Endodermal cell (in vitro differentiated cells): ENCODE measurements around the gene HMGXB3. TPM values are rescaled to one million over a fixed set of nuclear protein-coding genes. Genes with fewer than 3 reads are reported as not detected.
A peak's percentile ranks its signal among the peaks of the same experiment; 100 is the strongest.

Experiments used
- DNase-seq: peaks from one replicate; pipeline ENCODE4 v3.0.0-alpha.2; 2017
- H3K27ac ChIP-seq: 2 replicates; pipeline ENCODE4 v1.5.1; 2013; ENCODE audit warnings: mild to moderate bottlenecking, low read depth, low read length, moderate library complexity
- H3K27me3 ChIP-seq: 2 replicates; pipeline ENCODE4 v1.6.1; 2013; ENCODE audit warnings: mild to moderate bottlenecking, low read length, moderate library complexity; ENCODE audit not compliant: insufficient read depth, control insufficient read depth, poor library complexity, severe bottlenecking
- H3K36me3 ChIP-seq: 2 replicates; pipeline ENCODE4 v1.7.0; 2013; ENCODE audit warnings: mild to moderate bottlenecking, low read length, moderate library complexity; ENCODE audit not compliant: control insufficient read depth, insufficient read depth
- H3K4me1 ChIP-seq: one replicate; pipeline ENCODE4 v1.7.0; 2013; ENCODE audit warnings: low read length; ENCODE audit not compliant: control insufficient read depth, insufficient read depth
- H3K4me3 ChIP-seq: 2 replicates; pipeline ENCODE4 v1.5.1; 2013; ENCODE audit warnings: mild to moderate bottlenecking, low read length, moderate library complexity
- H3K9ac ChIP-seq: 2 replicates; pipeline ENCODE4 v1.6.1; 2013; ENCODE audit warnings: mild to moderate bottlenecking, low read length, moderate library complexity; ENCODE audit not compliant: poor library complexity, severe bottlenecking; ENCODE audit errors: extremely low read depth
- H3K9me3 ChIP-seq: 2 replicates; pipeline ENCODE4 v1.6.1; 2013; ENCODE audit warnings: mild to moderate bottlenecking, low read length, moderate library complexity; ENCODE audit not compliant: control insufficient read depth
- H3K27ac Mint-ChIP-seq: 2 replicates; pipeline ENCODE4 v1.8.0; 2020; ENCODE audit warnings: mixed read lengths
- H3K27me3 Mint-ChIP-seq: 2 replicates; pipeline ENCODE4 v1.8.0; 2021; ENCODE audit warnings: mild to moderate bottlenecking, mixed read lengths; ENCODE audit not compliant: insufficient read depth
- H3K36me3 Mint-ChIP-seq: 2 replicates; pipeline ENCODE4 v1.8.0; 2020; ENCODE audit warnings: low read depth, mixed read lengths
- H3K4me1 Mint-ChIP-seq: 2 replicates; pipeline ENCODE4 v1.8.0; 2020; ENCODE audit warnings: mixed read lengths
- H3K4me3 Mint-ChIP-seq: 2 replicates; pipeline ENCODE4 v1.8.0; 2020; ENCODE audit warnings: mild to moderate bottlenecking, moderate library complexity, mixed read lengths
- H3K9me3 Mint-ChIP-seq: 2 replicates; pipeline ENCODE4 v1.8.0; 2020; ENCODE audit warnings: mild to moderate bottlenecking, mixed read lengths
- CTCF ChIP-seq: fragments of 200-600 bp; sonication (generic); conservative IDR thresholded peaks from 2 replicates; pipeline ENCODE4 v1.5.0; 2021; ENCODE audit warnings: antibody characterized with exemption, mild to moderate bottlenecking
- WGBS, 2 experiments: methylation state at CpG; one replicate each; pipeline versions ENCODE4 v1.1.5 to v1.1.7; 2013; ENCODE audit warnings: missing lambda C conversion rate in 2 of 2, mixed read lengths in 1 of 2; ENCODE audit not compliant: insufficient coverage in 1 of 2, insufficient read length in 1 of 2; 5-methylcytosine and 5-hydroxymethylcytosine counted together
- total RNA-seq, 2 donors: library from RNA; stranded (reverse); fragmentation: NEBNext Ultra II Directional in 1 of 2; extraction: Animal tissue kit (Norgen Biotek cat#: 25700) in 1 of 2; gene quantifications; 2 replicates in 1 of 2; 3 replicates in 1 of 2; pipeline ENCODE4 v1.2.1, GENCODE V29; 2021

HMGXB3 gene
- total RNA-seq, 2 donors from 2014 or later, result 41.0 to 43.5 TPM

DNA sequence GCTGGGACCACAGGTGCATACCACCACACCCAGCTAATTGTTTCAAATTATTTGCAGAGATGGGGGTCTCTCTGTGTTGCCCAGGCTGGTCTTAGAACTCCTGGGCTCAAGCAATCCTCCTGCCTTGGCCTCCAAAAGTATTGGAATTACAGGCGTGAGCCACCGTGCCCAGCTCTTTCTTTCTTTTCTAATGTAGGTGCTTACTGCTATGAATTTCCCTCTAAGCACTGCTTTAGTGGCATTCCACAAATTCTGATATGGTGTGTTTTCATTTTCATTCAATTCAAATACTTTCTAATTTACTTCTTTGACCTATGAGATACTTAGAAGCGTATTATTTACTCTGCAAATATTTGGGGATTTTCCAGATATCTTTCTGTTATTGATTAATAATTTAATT is 14.9 kb downstream of the HMGXB3 start:
- Mint-ChIP-seq H3K27ac (no peak overlapping the region), H3K4me3 (no peak overlapping the region), H3K4me1 (no peaks in the 10 kb centered on the region), H3K9me3 (peaks cover 26% of the 10 kb centered on the region), H3K36me3 (peaks cover 83% of the 10 kb centered on the region), H3K27me3 (no peaks in the 10 kb centered on the region)
- H3K9ac ChIP-seq, result no peak overlapping the region
- H3K4me3 ChIP-seq, result peak overlapping the region; percentile 39
- 97 to 100% methylated on average over 2 to 3 of the region's 3 CpGs for WGBS, 2 experiments
- H3K27me3 ChIP-seq, result no peaks in the 10 kb centered on the region
- no peak for TF ChIP-seq CTCF
- DNase-seq, result no peak
- H3K4me1 ChIP-seq, result no peaks in the 10 kb centered on the region
- H3K27ac ChIP-seq, result no peak overlapping the region
- peaks cover 97% of the 10 kb centered on the region for H3K36me3 ChIP-seq
- H3K9me3 ChIP-seq, result peaks cover 26% of the 10 kb centered on the region

DNA sequence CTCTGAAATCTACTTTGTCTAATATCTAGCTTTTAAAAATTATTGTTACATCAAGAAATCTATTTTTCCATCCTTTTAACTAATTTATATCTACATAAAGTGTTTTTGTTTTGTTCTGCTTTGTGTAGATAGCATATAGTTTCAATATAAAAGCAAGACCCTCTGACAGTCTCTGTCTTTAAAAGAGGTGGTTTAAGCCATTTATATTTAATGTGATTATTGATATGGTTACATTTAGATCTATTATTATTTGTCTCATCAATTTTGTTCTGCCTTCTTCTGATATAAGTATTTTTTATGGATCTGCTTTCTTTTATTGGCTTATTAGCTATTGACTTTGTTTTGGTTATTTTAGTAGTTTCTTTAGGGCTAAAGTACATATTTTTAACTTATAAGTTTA is 16.0 kb downstream of the HMGXB3 start:
- Histone ChIP-seq H3K9ac (no peak overlapping the region), H3K36me3 (peaks cover 98% of the 10 kb centered on the region), H3K27me3 (no peaks in the 10 kb centered on the region), H3K9me3 (peaks cover 26% of the 10 kb centered on the region), H3K27ac (no peak overlapping the region), H3K4me3 (no peak overlapping the region), H3K4me1 (no peaks in the 10 kb centered on the region)
- TF ChIP-seq CTCF, result no peak
- DNase-seq, result no peak
- H3K27ac Mint-ChIP-seq, result no peak overlapping the region
- H3K4me3 Mint-ChIP-seq, result no peak overlapping the region
- H3K27me3 Mint-ChIP-seq, result no peaks in the 10 kb centered on the region
- H3K4me1 Mint-ChIP-seq, result peaks cover 5% of the 10 kb centered on the region
- peaks cover 82% of the 10 kb centered on the region for H3K36me3 Mint-ChIP-seq
- peaks cover 26% of the 10 kb centered on the region for H3K9me3 Mint-ChIP-seq

GRCh38 chr5:150017226-150018005 is 16.9 kb downstream of the HMGXB3 start:
- H3K4me1 Mint-ChIP-seq, result peaks cover 14% of the 10 kb centered on the region
- H3K4me3 Mint-ChIP-seq, result no peak overlapping the region
- no peaks in the 10 kb centered on the region for H3K27me3 Mint-ChIP-seq
- Histone ChIP-seq H3K9me3 (peaks cover 26% of the 10 kb centered on the region), H3K27ac (no peak overlapping the region), H3K27me3 (no peaks in the 10 kb centered on the region), H3K9ac (no peak overlapping the region), H3K4me1 (no peaks in the 10 kb centered on the region), H3K4me3 (no peak overlapping the region), H3K36me3 (peaks cover 99% of the 10 kb centered on the region)
- H3K27ac Mint-ChIP-seq, result no peak overlapping the region
- peaks cover 26% of the 10 kb centered on the region for H3K9me3 Mint-ChIP-seq
- TF ChIP-seq CTCF, result no peak
- no peak for DNase-seq
- 80 to 93% methylated on average over 1 to 6 of the region's 6 CpGs for WGBS, 2 experiments
- peaks cover 83% of the 10 kb centered on the region for H3K36me3 Mint-ChIP-seq
